Right atrium auricular region (tissue), 2 donors: Measurements from ENCODE around the gene KANK2. TPM values are rescaled to one million over a fixed set of nuclear protein-coding genes. Genes with fewer than 3 reads are reported as not detected.
"Not testable (repeated sequence)": the region's sequence is repeated elsewhere in the genome, so short reads cannot be mapped to it uniquely, and the experiment has no call there.

Experiments
- DNase-seq: peaks from one replicate; pipeline ENCODE4 v3.0.0-alpha.2; 2019; ENCODE audit warnings: low spot score
- H3K27ac ChIP-seq, 2 donors: fragments of 200-600 bp; sonication (generic); 1 replicate in 1 of 2; 2 replicates in 1 of 2; pipeline ENCODE4 v1.5.1; 2016 to 2019
- H3K27me3 ChIP-seq, 2 donors: fragments of 200-600 bp; sonication (generic); one replicate each; pipeline versions ENCODE4 v1.5.1 to v1.6.0; 2017 to 2019
- H3K36me3 ChIP-seq: fragments of 200-600 bp; sonication (generic); one replicate; pipeline ENCODE4 v1.5.1; 2016
- H3K4me1 ChIP-seq, 2 donors: fragments of 200-600 bp; sonication (generic); one replicate each; pipeline versions ENCODE4 v1.5.1 to v1.6.0; 2017 to 2019
- H3K4me3 ChIP-seq, 2 donors: fragments of 200-600 bp; sonication (generic); 1 replicate in 1 of 2; 2 replicates in 1 of 2; pipeline ENCODE4 v1.5.1; 2017 to 2019; ENCODE audit warnings: mild to moderate bottlenecking in 1 of 2, moderate library complexity in 1 of 2
- H3K9me3 ChIP-seq, 2 donors: fragments of 200-600 bp; sonication (generic); one replicate each; pipeline ENCODE4 v1.5.1; 2019
- total RNA-seq, 2 donors: library from RNA; depleted of rRNA; stranded (reverse); fragments of >200 nt; gene quantifications; one replicate each; pipeline ENCODE4 v1.1.0, GENCODE V29; 2016
- TF ChIP-seq, protein P1 (sequence below), 2 donors: fragments of 200-600 bp; sonication (generic); IDR thresholded peaks; one replicate each; pipeline ENCODE4 v1.5.1; 2019; ENCODE audit warnings: antibody characterized with exemption in 2 of 2

KANK2 gene
- total RNA-seq, 2 donors from 2014 or later, result 445 to 622 TPM

DNA sequence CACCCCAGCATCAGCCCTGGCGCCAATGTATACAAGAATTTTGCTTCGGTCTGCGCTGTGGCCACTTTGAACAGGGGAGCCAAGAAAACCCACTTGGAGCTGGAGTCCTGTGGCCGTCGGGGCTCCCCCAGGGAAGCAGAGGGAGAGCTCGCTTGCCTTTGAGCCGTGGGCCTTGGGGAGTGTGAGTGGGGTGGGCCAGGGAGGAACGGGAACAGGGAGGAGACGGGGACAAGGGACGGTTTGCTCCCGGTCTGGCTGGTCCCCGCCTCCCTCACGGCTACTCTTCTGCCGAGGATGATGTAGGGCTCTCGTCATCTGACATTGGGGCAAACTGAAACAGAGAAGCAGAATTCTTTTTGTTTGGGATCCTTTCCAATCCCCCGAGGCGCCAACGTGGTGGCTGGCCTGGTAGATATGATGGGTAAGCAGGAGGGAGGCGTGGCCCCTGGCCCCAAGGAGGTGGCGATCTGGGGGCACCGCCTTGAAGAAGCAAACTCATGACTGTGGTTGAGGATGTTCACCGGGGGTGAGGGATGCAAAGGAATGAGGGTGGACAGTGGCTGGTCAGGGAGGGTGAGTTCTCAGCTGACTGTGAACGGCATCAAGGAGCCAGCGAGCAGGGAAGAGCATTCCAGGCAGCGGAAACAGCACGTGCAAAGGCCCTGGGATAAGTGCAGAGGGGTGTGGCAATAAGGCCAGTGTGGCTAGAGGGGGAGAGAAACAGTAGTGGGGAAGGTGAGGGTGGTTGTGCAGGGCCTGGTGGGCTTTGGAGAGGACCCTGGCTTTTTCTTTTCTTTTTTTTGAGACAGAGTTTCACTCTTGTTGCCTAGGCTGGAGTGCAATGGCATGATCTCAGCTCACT, 30.8 kb downstream of the KANK2 start:
- TF ChIP-seq, protein P1, sequence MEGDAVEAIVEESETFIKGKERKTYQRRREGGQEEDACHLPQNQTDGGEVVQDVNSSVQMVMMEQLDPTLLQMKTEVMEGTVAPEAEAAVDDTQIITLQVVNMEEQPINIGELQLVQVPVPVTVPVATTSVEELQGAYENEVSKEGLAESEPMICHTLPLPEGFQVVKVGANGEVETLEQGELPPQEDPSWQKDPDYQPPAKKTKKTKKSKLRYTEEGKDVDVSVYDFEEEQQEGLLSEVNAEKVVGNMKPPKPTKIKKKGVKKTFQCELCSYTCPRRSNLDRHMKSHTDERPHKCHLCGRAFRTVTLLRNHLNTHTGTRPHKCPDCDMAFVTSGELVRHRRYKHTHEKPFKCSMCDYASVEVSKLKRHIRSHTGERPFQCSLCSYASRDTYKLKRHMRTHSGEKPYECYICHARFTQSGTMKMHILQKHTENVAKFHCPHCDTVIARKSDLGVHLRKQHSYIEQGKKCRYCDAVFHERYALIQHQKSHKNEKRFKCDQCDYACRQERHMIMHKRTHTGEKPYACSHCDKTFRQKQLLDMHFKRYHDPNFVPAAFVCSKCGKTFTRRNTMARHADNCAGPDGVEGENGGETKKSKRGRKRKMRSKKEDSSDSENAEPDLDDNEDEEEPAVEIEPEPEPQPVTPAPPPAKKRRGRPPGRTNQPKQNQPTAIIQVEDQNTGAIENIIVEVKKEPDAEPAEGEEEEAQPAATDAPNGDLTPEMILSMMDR (IDR thresholded peaks at IDR 0.05), result no peak
- DNase-seq, result peak; percentile 77
- H3K9me3 ChIP-seq, result no peaks in the 10 kb centered on the region
- no peaks in the 10 kb centered on the region for H3K27me3 ChIP-seq
- peak overlapping the region; percentile 80 to 89 for H3K27ac ChIP-seq
- peaks cover 60% of the 10 kb centered on the region for H3K36me3 ChIP-seq
- peaks cover 0 to 36% of the 10 kb centered on the region in 2 donors for H3K4me1 ChIP-seq
- H3K4me3 ChIP-seq, result no peak overlapping the region

DNA sequence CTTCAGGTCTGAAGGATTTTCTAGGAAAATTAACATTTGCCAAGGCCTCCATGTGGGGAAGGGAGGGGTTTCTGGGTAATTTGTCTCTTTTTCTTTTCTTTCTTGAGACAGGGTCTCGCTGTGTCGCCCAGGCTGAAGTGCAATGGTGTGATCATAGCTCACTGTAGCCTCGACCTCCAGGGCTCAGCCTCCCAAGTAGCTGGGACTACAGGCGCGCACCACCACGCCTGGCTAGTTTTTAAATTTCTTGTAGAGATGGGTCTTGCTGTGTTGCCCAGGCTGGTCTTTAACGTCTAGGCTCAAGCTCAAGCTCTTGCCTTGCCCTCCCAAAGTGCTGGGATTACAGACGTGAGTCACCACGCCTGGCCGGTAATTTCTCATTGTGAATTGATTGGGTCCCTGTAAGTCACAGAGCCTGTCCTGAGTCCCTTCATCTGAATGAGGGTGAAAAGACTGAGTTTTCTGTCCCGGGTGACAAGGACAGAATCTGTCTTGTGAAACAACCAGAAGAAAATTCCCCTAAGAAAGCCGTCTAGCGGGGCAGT, 31.8 kb downstream of the KANK2 start:
- Histone ChIP-seq H3K36me3 (peaks cover 52% of the 10 kb centered on the region), H3K27me3 (no peaks in the 10 kb centered on the region), H3K27ac (peak overlapping the region; percentile 80 to 89), H3K4me3 (no peak overlapping the region), H3K4me1 (peaks cover 0 to 36% of the 10 kb centered on the region in 2 donors), H3K9me3 (no peaks in the 10 kb centered on the region)
- TF ChIP-seq, protein P1 (IDR thresholded peaks at IDR 0.05), result no peak
- peak; percentile 71 for DNase-seq

DNA sequence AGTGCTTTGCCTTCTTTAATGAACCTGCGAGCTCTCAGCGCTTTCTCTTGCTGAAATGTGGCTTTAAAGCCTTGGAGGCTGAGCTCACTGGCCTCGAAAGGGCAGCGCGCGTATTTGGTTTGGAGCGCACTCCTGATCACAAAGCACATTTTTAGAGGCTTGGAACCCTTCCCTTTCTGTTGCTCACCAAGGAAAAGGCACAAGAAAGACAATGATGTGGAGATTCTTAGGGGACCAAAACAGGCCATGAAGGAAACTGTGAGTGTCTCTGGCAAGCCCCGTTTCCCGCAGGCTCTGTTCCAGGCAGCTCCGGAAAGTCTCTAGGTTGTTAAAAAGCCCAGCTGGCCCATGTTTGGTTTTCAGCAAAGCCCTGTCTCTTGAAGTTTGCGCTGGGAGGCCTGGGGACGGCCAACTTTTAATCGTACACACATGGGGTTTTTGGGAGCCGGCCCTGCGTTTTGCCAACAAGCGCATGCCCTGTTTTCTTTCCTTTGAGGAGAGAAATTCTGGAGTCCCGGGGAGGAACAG, 32.4 kb downstream of the KANK2 start:
- TF ChIP-seq, protein P1 (IDR thresholded peaks at IDR 0.05), result no peak
- peaks cover 0 to 41% of the 10 kb centered on the region in 2 donors for H3K4me1 ChIP-seq
- H3K9me3 ChIP-seq, result no peaks in the 10 kb centered on the region
- peak overlapping the region; percentile 80 to 89 for H3K27ac ChIP-seq
- DNase-seq, result peak; percentile 97
- no peaks in the 10 kb centered on the region for H3K27me3 ChIP-seq
- no peak overlapping the region for H3K4me3 ChIP-seq
- H3K36me3 ChIP-seq, result peaks cover 45% of the 10 kb centered on the region

DNA sequence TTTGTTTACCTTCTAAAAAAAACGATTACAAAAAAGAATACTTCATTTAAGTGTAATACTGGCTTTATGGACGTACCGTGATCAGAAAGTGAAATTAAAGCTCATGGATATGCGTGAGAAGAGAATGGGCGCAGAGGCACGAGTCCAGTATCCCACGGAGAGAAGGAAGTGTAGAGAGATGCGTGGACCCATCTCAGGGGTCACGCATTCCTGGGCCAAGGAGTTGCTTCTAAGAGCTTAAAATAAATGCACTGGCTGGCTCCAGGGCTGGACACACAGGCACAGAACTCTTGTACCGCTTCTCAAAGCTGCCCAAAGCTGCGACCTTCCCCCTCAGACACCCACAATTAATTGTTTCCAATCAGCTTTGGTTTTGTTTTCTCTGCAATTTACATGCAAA, 33.0 kb downstream of the KANK2 start:
- Histone ChIP-seq H3K36me3 (peaks cover 39% of the 10 kb centered on the region), H3K4me3 (peak overlapping the region in 1 of 2 donors; percentile 6), H3K27ac (peak overlapping the region; percentile 80 to 89), H3K4me1 (peaks cover 0 to 47% of the 10 kb centered on the region in 2 donors), H3K9me3 (no peaks in the 10 kb centered on the region), H3K27me3 (no peaks in the 10 kb centered on the region)
- DNase-seq, result no peak
- TF ChIP-seq, protein P1 (IDR thresholded peaks at IDR 0.05), result no peak

DNA sequence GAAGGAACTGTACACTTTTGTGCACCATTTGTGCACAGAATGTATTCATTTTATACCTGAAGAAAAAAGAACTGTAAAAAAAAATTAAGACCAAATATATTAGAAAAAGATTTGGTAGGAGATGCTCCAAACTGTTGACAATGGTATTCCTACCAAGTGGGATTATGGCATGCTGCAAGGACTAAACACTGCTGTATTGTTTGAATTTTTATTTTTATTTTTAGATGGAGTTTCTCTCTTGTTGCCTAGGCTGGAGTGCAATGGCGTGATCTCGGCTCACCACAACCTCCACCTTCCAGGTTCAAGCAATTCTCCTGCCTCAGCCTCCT, 36.9 kb downstream of the KANK2 start:
- not testable (repeated sequence) for H3K36me3 ChIP-seq, DNase-seq, H3K9me3 ChIP-seq, H3K4me3 ChIP-seq, H3K27me3 ChIP-seq
- Histone ChIP-seq H3K4me1 (peaks cover 0 to 60% of the 10 kb centered on the region in 2 donors), H3K27ac (peak overlapping the region; percentile 76 to 87)
